GM12878 (cell line): ENCODE measurements around the gene SPHK2.

Experiments
- BACH1 ChIP-seq: fragments of 450-650 bp; IDR thresholded peaks from 2 replicates; pipeline ENCODE4 v1.6.1; 2017; ENCODE audit warnings: mild to moderate bottlenecking, borderline replicate concordance
- CHD4 ChIP-seq: fragments of 200-600 bp; sonication (generic); IDR thresholded peaks from 2 replicates; pipeline ENCODE4 v1.6.1; 2016; ENCODE audit warnings: mild to moderate bottlenecking
- EP300 ChIP-seq, 2 experiments: fragments of 150-350 bp in 1 of 2; IDR thresholded peaks; 2 replicates each; pipeline ENCODE4 v1.6.1; 2011 to 2012; ENCODE audit warnings: low read depth in 2 of 2, low read length in 2 of 2, borderline replicate concordance in 1 of 2, improper control_type of control experiment in 1 of 2, inconsistent platforms in 1 of 2; ENCODE audit not compliant: control insufficient read depth in 1 of 2
- HDGF ChIP-seq: fragments of 450-650 bp; IDR thresholded peaks from 2 replicates; pipeline ENCODE4 v1.6.1; 2016; ENCODE audit warnings: antibody characterized with exemption
- NFIC ChIP-seq: IDR thresholded peaks from 2 replicates; pipeline ENCODE4 v1.6.1; 2012; ENCODE audit warnings: low read depth, mild to moderate bottlenecking, inconsistent platforms, low read length, moderate library complexity
- NRF1 ChIP-seq: conservative IDR thresholded peaks from 2 replicates; pipeline ENCODE4 v1.6.1; 2011; ENCODE audit warnings: mild to moderate bottlenecking, low read depth, low read length, improper control_type of control experiment
- POLR2A ChIP-seq: IDR thresholded peaks from 2 replicates; pipeline ENCODE4 v1.6.1; 2011; ENCODE audit warnings: low read depth, mild to moderate bottlenecking, low read length
- POLR2AphosphoS5 ChIP-seq: IDR thresholded peaks from 2 replicates; pipeline ENCODE4 v1.6.1; 2011; ENCODE audit warnings: mild to moderate bottlenecking, low read length, inconsistent platforms
- RAD21 ChIP-seq: IDR thresholded peaks from 2 replicates; pipeline ENCODE4 v1.6.1; 2011; ENCODE audit warnings: mild to moderate bottlenecking, low read depth, low read length, moderate library complexity; ENCODE audit not compliant: insufficient read depth
- TBL1XR1 ChIP-seq: IDR thresholded peaks from 2 replicates; pipeline ENCODE4 v1.6.1; 2012; ENCODE audit warnings: low read depth, low read length, improper control_type of control experiment
- TCF7 ChIP-seq: IDR thresholded peaks from 2 replicates; pipeline ENCODE4 v1.6.1; 2014; ENCODE audit warnings: antibody characterized with exemption, borderline replicate concordance
- ZNF384 ChIP-seq: IDR thresholded peaks from 2 replicates; pipeline ENCODE4 v1.6.1; 2012; ENCODE audit warnings: low read depth, mild to moderate bottlenecking, low read length, improper control_type of control experiment, borderline replicate concordance
- TF ChIP-seq, protein P1 (sequence below), 3 experiments: IDR thresholded peaks in 2 of 3; conservative IDR thresholded peaks in 1 of 3; 2 replicates each; pipeline ENCODE4 v1.5.1; 2011; ENCODE audit warnings: low read depth in 3 of 3, low read length in 3 of 3, mild to moderate bottlenecking in 3 of 3, control low read depth in 2 of 3, moderate library complexity in 2 of 3, inconsistent platforms in 1 of 3, mixed read lengths in 1 of 3; ENCODE audit not compliant: control insufficient read depth in 2 of 3, insufficient read depth in 1 of 3; ENCODE audit errors: extremely low read depth in 1 of 3
- TF ChIP-seq, protein P2 (sequence below): fragments of 450-650 bp; IDR thresholded peaks from 2 replicates; pipeline ENCODE4 v1.6.1; 2017; ENCODE audit warnings: antibody characterized with exemption, mild to moderate bottlenecking, moderate library complexity

DNA sequence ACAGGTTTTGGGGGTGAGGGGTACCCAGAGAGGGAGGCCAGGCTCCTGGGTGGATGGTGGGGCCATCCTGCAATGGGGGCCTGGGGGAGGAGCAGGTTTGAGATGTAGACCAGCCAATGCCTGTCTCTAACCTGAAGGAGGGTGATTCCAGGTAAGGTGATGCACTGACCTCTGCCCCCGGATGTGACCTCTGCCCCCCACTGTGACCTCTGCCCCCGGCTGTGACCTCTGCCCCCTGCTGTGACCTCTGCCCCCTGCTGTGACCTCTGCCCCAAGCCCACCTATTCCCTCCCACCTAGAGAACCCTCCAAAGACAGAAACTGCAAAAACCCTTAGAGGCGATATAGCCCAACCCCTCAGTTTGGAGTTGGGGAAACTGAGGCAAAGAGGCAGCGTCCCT lies 23.1 kb upstream of the SPHK2 start:
- TF ChIP-seq ZNF384 (no peak), NFIC (no peak), EP300 (IDR thresholded peaks at IDR 0.05; ENCODE audit: borderline replicate concordance in 1 of 2, control insufficient read depth in 1 of 2, low read depth in 2 of 2, low read length in 2 of 2) (no peak), HDGF (no peak), POLR2AphosphoS5 (no peak), POLR2A (no peak), CHD4 (no peak), BACH1 (no peak), RAD21 (no peak), TCF7 (no peak), NRF1 (no peak), TBL1XR1 (no peak)
- TF ChIP-seq, protein P1, sequence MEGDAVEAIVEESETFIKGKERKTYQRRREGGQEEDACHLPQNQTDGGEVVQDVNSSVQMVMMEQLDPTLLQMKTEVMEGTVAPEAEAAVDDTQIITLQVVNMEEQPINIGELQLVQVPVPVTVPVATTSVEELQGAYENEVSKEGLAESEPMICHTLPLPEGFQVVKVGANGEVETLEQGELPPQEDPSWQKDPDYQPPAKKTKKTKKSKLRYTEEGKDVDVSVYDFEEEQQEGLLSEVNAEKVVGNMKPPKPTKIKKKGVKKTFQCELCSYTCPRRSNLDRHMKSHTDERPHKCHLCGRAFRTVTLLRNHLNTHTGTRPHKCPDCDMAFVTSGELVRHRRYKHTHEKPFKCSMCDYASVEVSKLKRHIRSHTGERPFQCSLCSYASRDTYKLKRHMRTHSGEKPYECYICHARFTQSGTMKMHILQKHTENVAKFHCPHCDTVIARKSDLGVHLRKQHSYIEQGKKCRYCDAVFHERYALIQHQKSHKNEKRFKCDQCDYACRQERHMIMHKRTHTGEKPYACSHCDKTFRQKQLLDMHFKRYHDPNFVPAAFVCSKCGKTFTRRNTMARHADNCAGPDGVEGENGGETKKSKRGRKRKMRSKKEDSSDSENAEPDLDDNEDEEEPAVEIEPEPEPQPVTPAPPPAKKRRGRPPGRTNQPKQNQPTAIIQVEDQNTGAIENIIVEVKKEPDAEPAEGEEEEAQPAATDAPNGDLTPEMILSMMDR (IDR thresholded peaks at IDR 0.05 in 2 of 3, conservative IDR thresholded peaks at IDR 0.05 in 1 of 3; ENCODE audit: control insufficient read depth in 2 of 3, extremely low read depth in 1 of 3, insufficient read depth in 1 of 3, low read depth in 3 of 3, low read length in 3 of 3), result no peak
- TF ChIP-seq, protein P2, sequence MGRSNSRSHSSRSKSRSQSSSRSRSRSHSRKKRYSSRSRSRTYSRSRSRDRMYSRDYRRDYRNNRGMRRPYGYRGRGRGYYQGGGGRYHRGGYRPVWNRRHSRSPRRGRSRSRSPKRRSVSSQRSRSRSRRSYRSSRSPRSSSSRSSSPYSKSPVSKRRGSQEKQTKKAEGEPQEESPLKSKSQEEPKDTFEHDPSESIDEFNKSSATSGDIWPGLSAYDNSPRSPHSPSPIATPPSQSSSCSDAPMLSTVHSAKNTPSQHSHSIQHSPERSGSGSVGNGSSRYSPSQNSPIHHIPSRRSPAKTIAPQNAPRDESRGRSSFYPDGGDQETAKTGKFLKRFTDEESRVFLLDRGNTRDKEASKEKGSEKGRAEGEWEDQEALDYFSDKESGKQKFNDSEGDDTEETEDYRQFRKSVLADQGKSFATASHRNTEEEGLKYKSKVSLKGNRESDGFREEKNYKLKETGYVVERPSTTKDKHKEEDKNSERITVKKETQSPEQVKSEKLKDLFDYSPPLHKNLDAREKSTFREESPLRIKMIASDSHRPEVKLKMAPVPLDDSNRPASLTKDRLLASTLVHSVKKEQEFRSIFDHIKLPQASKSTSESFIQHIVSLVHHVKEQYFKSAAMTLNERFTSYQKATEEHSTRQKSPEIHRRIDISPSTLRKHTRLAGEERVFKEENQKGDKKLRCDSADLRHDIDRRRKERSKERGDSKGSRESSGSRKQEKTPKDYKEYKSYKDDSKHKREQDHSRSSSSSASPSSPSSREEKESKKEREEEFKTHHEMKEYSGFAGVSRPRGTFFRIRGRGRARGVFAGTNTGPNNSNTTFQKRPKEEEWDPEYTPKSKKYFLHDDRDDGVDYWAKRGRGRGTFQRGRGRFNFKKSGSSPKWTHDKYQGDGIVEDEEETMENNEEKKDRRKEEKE, result no peak
